Non-pigmented ciliary epithelial cell (primary cell): Measurements from ENCODE around the gene ILDR2.

Experiments used
- DNase-seq: peaks from one replicate; pipeline ENCODE4 v3.0.0-alpha.2; 2010; ENCODE audit warnings: low read depth

The ILDR2 gene

GRCh38 chr1:166920561-166921475 lies 54.5 kb downstream of the ILDR2 start:
- DNase-seq = no peak

GRCh38 chr1:166918956-166919316 lies 56.4 kb downstream of the ILDR2 start:
- DNase-seq = no peak

GRCh38 chr1:166918088-166918955 lies 57.0 kb downstream of the ILDR2 start:
- no peak for DNase-seq

- DNase-seq = no peak
Measured at GRCh38 chr1:166915941-166916340, 59.4 kb downstream of the ILDR2 start.

- no peak for DNase-seq
Measured at GRCh38 chr1:166915042-166915441, 60.3 kb downstream of the ILDR2 start.

- no peak for DNase-seq
Measured at GRCh38 chr1:166914111-166914510, 61.2 kb downstream of the ILDR2 start.

- no peak for DNase-seq
Measured at GRCh38 chr1:166911624-166912023, 63.7 kb downstream of the ILDR2 start.

- peak; percentile 90 for DNase-seq
Measured at GRCh38 chr1:166910396-166910994, 64.8 kb downstream of the ILDR2 start.

GRCh38 chr1:166908942-166909341 lies 66.4 kb downstream of the ILDR2 start:
- DNase-seq = no peak

GRCh38 chr1:166907763-166908162 lies 67.6 kb downstream of the ILDR2 start:
- DNase-seq = no peak

GRCh38 chr1:166907051-166907450 lies 68.3 kb downstream of the ILDR2 start:
- DNase-seq = no peak

- no peak for DNase-seq
Measured at GRCh38 chr1:166906647-166907046, 68.7 kb downstream of the ILDR2 start.

- DNase-seq = peak; percentile 75
Measured at GRCh38 chr1:166905900-166906299, 69.4 kb downstream of the ILDR2 start.

GRCh38 chr1:166905136-166905535 lies 70.2 kb downstream of the ILDR2 start:
- no peak for DNase-seq

GRCh38 chr1:166903232-166903631 lies 72.1 kb downstream of the ILDR2 start:
- DNase-seq = no peak

- no peak for DNase-seq
Measured at GRCh38 chr1:166902279-166902678, 73.1 kb downstream of the ILDR2 start.

GRCh38 chr1:166900987-166901386 lies 74.4 kb downstream of the ILDR2 start:
- no peak for DNase-seq

- DNase-seq = no peak
Measured at GRCh38 chr1:166899769-166900168, 75.6 kb downstream of the ILDR2 start.

GRCh38 chr1:166895766-166896165 lies 79.6 kb downstream of the ILDR2 start:
- DNase-seq = no peak

GRCh38 chr1:166889776-166890175 lies 85.6 kb downstream of the ILDR2 start:
- DNase-seq = no peak

GRCh38 chr1:166888373-166889111 lies 86.8 kb downstream of the ILDR2 start:
- DNase-seq = no peak

- no peak for DNase-seq
Measured at GRCh38 chr1:166884971-166885370, 90.4 kb downstream of the ILDR2 start.
